Endothelial cell of umbilical vein (primary cell): ENCODE data around the gene BBS5.

Source experiments
- EZH2 ChIP-seq: IDR thresholded peaks from 2 replicates; pipeline ENCODE4 v1.6.1; 2012; ENCODE audit warnings: borderline replicate concordance, low read depth, mild to moderate bottlenecking, moderate library complexity, low read length, inconsistent platforms; ENCODE audit not compliant: severe bottlenecking
- MAX ChIP-seq: IDR thresholded peaks from 2 replicates; pipeline ENCODE4 v1.6.1; 2011; ENCODE audit not compliant: insufficient read depth, insufficient read length
- POLR2A ChIP-seq: IDR thresholded peaks from 2 replicates; pipeline ENCODE4 v1.6.1; 2012; ENCODE audit warnings: low read depth, mild to moderate bottlenecking, control low read depth, low read length
- TF ChIP-seq, protein P1 (sequence below), 2 donors: IDR thresholded peaks; 1 replicate in 1 of 2; 2 replicates in 1 of 2; pipeline ENCODE4 v1.5.1; 2011; ENCODE audit warnings: low read length in 2 of 2, mild to moderate bottlenecking in 2 of 2, moderate library complexity in 2 of 2, control low read depth in 1 of 2, inconsistent platforms in 1 of 2, low read depth in 1 of 2; ENCODE audit not compliant: insufficient read depth in 1 of 2; ENCODE audit errors: extremely low read depth in 1 of 2

DNA sequence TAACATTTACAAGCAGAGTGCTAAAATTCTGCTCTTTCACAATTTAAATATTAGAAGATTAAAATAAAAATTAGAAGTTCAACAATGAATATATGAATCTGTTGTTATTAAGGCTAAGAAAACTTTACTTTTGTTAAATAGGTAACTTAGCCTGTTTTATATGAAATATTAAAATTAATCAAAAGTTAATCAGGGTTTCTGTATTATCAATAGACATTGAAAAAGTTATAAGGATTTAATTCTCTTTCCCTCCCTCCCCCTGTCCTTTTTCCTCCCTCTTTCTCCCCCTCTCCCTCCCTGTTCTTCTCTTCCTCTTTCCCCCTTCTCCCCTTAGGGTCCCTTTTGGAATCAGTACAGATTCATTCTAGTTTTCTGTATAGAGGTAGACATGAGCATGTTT lies 12.1 kb downstream of the BBS5 start:
- TF ChIP-seq, protein P1, sequence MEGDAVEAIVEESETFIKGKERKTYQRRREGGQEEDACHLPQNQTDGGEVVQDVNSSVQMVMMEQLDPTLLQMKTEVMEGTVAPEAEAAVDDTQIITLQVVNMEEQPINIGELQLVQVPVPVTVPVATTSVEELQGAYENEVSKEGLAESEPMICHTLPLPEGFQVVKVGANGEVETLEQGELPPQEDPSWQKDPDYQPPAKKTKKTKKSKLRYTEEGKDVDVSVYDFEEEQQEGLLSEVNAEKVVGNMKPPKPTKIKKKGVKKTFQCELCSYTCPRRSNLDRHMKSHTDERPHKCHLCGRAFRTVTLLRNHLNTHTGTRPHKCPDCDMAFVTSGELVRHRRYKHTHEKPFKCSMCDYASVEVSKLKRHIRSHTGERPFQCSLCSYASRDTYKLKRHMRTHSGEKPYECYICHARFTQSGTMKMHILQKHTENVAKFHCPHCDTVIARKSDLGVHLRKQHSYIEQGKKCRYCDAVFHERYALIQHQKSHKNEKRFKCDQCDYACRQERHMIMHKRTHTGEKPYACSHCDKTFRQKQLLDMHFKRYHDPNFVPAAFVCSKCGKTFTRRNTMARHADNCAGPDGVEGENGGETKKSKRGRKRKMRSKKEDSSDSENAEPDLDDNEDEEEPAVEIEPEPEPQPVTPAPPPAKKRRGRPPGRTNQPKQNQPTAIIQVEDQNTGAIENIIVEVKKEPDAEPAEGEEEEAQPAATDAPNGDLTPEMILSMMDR (IDR thresholded peaks at IDR 0.05; ENCODE audit: extremely low read depth in 1 of 2, insufficient read depth in 1 of 2, low read depth in 1 of 2, low read length in 2 of 2), result no peak
- TF ChIP-seq EZH2 (no peak), POLR2A (no peak), MAX (no peak)
